Memory B cell (primary cell): ENCODE results near the gene ARHGAP1.

Experiments
- ATAC-seq: fragments of 150-1000 bp; cut with Tn5 transposase; 2 replicates; pipeline ENCODE4 v1.10.0; 2021; ENCODE audit warnings: low read depth, mild to moderate bottlenecking, moderate library complexity
- DNase-seq, 2 donors: peaks; one replicate each; pipeline ENCODE4 v3.0.0; 2022; ENCODE audit warnings: low spot score in 2 of 2
- H3K27ac Mint-ChIP-seq: one replicate; pipeline ENCODE4 v1.8.0; 2022; ENCODE audit warnings: mild to moderate bottlenecking, moderate library complexity, mixed read lengths
- H3K27me3 Mint-ChIP-seq: one replicate; pipeline ENCODE4 v1.8.0; 2022; ENCODE audit warnings: mixed read lengths
- H3K36me3 Mint-ChIP-seq: one replicate; pipeline ENCODE4 v1.8.0; 2022; ENCODE audit warnings: mild to moderate bottlenecking, mixed read lengths
- H3K4me1 Mint-ChIP-seq: one replicate; pipeline ENCODE4 v1.8.0; 2022; ENCODE audit warnings: mixed read lengths
- H3K4me3 Mint-ChIP-seq: one replicate; pipeline ENCODE4 v1.8.0; 2022; ENCODE audit warnings: mild to moderate bottlenecking, moderate library complexity, mixed read lengths
- H3K9me3 Mint-ChIP-seq: one replicate; pipeline ENCODE4 v1.8.0; 2022; ENCODE audit warnings: mixed read lengths

Gene ARHGAP1

GRCh38 chr11:46694072-46694471, 6.3 kb downstream of the ARHGAP1 start:
- DNase-seq = no peak
- no peak overlapping the region for H3K4me3 Mint-ChIP-seq
- H3K9me3 Mint-ChIP-seq = no peaks in the 10 kb centered on the region
- H3K36me3 Mint-ChIP-seq = peaks cover 14% of the 10 kb centered on the region
- ATAC-seq = no peak
- H3K27me3 Mint-ChIP-seq = no peaks in the 10 kb centered on the region
- peaks cover 9% of the 10 kb centered on the region for H3K4me1 Mint-ChIP-seq
- H3K27ac Mint-ChIP-seq = no peak overlapping the region

- ATAC-seq (no peak), DNase-seq (no peak)
- Mint-ChIP-seq H3K4me1 (peaks cover 7% of the 10 kb centered on the region), H3K27ac (no peak overlapping the region), H3K9me3 (no peaks in the 10 kb centered on the region), H3K27me3 (no peaks in the 10 kb centered on the region), H3K36me3 (peaks cover 15% of the 10 kb centered on the region), H3K4me3 (no peak overlapping the region)
Measured at GRCh38 chr11:46693597-46694012, 6.8 kb downstream of the ARHGAP1 start.

- peaks cover under 1% of the 10 kb centered on the region for H3K4me1 Mint-ChIP-seq
- no peak overlapping the region for H3K27ac Mint-ChIP-seq
- ATAC-seq = no peak
- DNase-seq = no peak
- no peaks in the 10 kb centered on the region for H3K9me3 Mint-ChIP-seq
- no peak overlapping the region for H3K4me3 Mint-ChIP-seq
- no peaks in the 10 kb centered on the region for H3K27me3 Mint-ChIP-seq
- H3K36me3 Mint-ChIP-seq = peaks cover 21% of the 10 kb centered on the region
Measured at GRCh38 chr11:46692450-46692849, 8.0 kb downstream of the ARHGAP1 start.

- ATAC-seq (no peak), DNase-seq (no peak)
- Mint-ChIP-seq H3K4me3 (no peak overlapping the region), H3K36me3 (peaks cover 26% of the 10 kb centered on the region), H3K4me1 (no peaks in the 10 kb centered on the region), H3K9me3 (no peaks in the 10 kb centered on the region), H3K27ac (no peak overlapping the region), H3K27me3 (no peaks in the 10 kb centered on the region)
Measured at GRCh38 chr11:46690702-46691101, 9.7 kb downstream of the ARHGAP1 start.

GRCh38 chr11:46686886-46687795, 13.3 kb downstream of the ARHGAP1 start:
- H3K27ac Mint-ChIP-seq = no peak overlapping the region
- H3K27me3 Mint-ChIP-seq = no peaks in the 10 kb centered on the region
- H3K4me1 Mint-ChIP-seq = no peaks in the 10 kb centered on the region
- H3K4me3 Mint-ChIP-seq = no peak overlapping the region
- H3K9me3 Mint-ChIP-seq = no peaks in the 10 kb centered on the region
- no peak for ATAC-seq
- H3K36me3 Mint-ChIP-seq = peaks cover 17% of the 10 kb centered on the region
- no peak for DNase-seq

GRCh38 chr11:46684367-46684766, 16.1 kb downstream of the ARHGAP1 start:
- Mint-ChIP-seq H3K27me3 (no peaks in the 10 kb centered on the region), H3K4me3 (no peak overlapping the region), H3K9me3 (no peaks in the 10 kb centered on the region), H3K4me1 (no peaks in the 10 kb centered on the region), H3K27ac (no peak overlapping the region), H3K36me3 (peaks cover 21% of the 10 kb centered on the region)
- DNase-seq (no peak), ATAC-seq (no peak)

DNA sequence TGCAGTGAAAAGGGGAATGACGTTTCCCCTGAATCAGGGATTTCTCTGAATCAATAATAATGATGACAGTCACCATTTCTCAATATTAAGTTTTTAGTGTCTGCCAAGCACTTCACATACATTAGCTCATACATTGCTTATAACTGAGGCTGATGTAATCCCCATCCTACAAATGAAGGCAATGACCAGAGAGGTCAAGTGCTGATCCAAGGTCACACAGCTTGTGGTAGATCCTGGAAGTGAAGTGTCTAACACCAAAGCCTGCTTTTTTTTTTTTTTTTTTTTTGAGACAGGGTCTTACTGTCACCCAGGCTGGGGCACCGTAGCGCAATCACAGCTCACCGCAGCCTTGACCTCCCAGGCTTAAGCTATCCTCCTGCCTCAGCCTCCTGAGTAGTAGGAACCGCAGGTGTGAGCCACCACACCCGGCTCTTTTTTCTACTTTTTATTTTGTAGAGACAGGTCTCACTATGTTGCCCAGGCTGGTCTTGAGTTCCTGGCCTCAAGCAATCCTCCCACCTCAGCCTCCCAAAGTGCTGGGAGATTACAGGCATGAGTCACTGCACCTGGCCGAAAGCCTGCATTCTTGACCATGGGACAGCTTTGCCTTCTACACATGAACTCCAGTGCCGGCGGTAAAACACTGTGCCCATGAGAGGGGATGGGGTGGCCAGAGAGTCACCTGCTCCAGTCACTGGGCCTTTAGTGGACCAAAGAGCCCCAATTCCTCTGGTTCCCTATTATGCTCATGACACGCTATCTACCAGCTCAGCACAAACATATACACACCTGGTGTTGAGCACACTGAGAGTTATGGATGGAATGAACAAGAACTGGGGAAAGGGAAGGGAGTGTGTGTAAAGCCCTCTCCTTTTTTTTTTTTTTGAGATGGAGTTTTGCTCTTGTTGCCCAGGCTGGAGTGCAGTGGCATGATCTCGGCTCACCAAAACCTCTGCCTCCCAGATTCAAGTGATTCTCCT, 17.4 kb downstream of the ARHGAP1 start:
- H3K36me3 Mint-ChIP-seq = peaks cover 25% of the 10 kb centered on the region

GRCh38 chr11:46681814-46682213, 18.6 kb downstream of the ARHGAP1 start:
- Mint-ChIP-seq H3K27me3 (no peaks in the 10 kb centered on the region), H3K9me3 (no peaks in the 10 kb centered on the region), H3K36me3 (peaks cover 23% of the 10 kb centered on the region), H3K27ac (no peak overlapping the region), H3K4me3 (no peak overlapping the region), H3K4me1 (peaks cover 6% of the 10 kb centered on the region)
- no peak for DNase-seq
- no peak for ATAC-seq

More for the DNA sequence above, 17.4 kb downstream of the ARHGAP1 start:
- ATAC-seq (no peak), DNase-seq (no peak)
- no peaks in the 10 kb centered on the region for H3K9me3 Mint-ChIP-seq
- no peaks in the 10 kb centered on the region for H3K4me1 Mint-ChIP-seq
- no peaks in the 10 kb centered on the region for H3K27me3 Mint-ChIP-seq
- H3K27ac Mint-ChIP-seq = no peak overlapping the region
- H3K4me3 Mint-ChIP-seq = no peak overlapping the region

DNA sequence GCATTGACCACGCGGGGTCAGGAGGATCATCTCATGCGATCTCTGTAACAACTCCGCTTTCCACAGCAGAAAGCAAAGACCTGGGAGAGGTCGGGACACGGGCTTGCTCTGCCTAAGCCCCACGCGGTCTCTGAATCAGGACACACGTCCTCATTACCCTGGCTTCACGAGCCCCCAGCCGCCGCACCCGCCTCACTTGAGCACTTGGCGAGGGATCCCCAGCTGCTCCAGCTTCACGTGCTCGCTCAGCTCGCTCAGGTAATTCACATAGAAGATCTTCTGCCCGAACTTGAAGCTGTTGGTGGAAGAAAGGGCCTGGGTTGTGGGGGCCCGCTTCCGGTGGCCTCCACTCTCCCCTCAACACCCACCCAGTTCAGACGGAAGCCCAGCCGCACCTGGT, 19.6 kb downstream of the ARHGAP1 start:
- Mint-ChIP-seq H3K27ac (no peak overlapping the region), H3K4me3 (no peak overlapping the region), H3K4me1 (peaks cover 10% of the 10 kb centered on the region), H3K9me3 (no peaks in the 10 kb centered on the region), H3K27me3 (no peaks in the 10 kb centered on the region), H3K36me3 (peaks cover 25% of the 10 kb centered on the region)
- no peak for ATAC-seq
- DNase-seq = no peak

DNA sequence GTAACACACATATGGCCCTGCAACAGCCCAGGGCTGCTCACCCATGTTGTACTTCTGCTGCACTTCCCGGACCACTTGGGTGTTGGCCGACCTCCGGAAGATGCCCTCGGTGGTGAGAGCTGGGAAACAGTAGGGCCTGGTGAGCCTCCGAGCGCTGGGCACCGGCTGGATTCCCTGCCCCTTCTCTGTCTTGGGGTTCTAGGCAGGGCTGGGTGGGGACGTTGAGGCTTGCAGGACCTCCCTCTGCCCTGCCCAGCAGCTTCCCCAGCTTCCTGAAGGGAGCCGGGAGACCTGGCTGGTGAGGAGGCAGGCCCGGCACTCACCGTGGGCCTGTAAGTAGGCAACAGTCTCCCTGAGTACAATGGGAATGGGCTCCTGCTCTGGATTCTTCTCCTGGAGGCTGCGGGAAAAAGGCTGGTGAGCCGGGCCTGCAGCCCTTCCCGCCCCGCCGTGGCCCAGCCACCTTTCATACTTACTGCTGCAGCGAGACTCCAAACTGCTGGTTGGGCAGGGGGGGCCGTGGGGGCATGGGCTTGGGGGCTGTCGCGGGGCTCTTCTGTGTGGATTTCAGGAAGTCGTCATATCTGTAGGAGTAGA, 20.2 kb downstream of the ARHGAP1 start:
- no peaks in the 10 kb centered on the region for H3K9me3 Mint-ChIP-seq
- no peak overlapping the region for H3K27ac Mint-ChIP-seq
- peaks cover 12% of the 10 kb centered on the region for H3K4me1 Mint-ChIP-seq
- DNase-seq (no peak), ATAC-seq (no peak)
- H3K27me3 Mint-ChIP-seq = no peaks in the 10 kb centered on the region
- no peak overlapping the region for H3K4me3 Mint-ChIP-seq
- peaks cover 25% of the 10 kb centered on the region for H3K36me3 Mint-ChIP-seq

- DNase-seq (no peak), ATAC-seq (no peak)
- Mint-ChIP-seq H3K9me3 (no peaks in the 10 kb centered on the region), H3K27me3 (no peaks in the 10 kb centered on the region), H3K4me1 (peaks cover 17% of the 10 kb centered on the region), H3K27ac (no peak overlapping the region), H3K36me3 (peaks cover 25% of the 10 kb centered on the region), H3K4me3 (no peak overlapping the region)
Measured at GRCh38 chr11:46679241-46680163, 20.9 kb downstream of the ARHGAP1 start.

DNA sequence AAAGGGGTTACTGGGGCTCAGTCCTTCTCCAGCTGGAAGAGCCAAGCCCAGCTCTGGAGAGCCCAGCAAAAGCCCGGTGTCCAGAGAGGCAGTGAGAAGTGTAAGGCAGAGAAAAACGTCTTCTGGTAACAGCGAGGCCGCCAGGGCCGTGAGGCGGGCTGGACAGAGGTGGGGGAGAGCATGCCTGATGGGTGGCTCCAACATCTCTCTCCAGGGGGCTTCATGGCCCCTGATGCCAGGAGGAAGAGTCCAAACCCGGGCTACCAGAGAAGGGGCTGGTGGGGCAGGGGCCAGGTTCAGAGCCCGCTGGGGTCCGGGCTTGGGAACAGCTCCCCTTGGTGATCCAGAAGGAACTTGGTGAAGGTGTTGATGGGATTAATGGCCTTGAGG, 21.7 kb downstream of the ARHGAP1 start:
- H3K27me3 Mint-ChIP-seq = no peaks in the 10 kb centered on the region
- H3K9me3 Mint-ChIP-seq = no peaks in the 10 kb centered on the region
- no peak for DNase-seq
- H3K36me3 Mint-ChIP-seq = peaks cover 25% of the 10 kb centered on the region
- H3K4me3 Mint-ChIP-seq = no peak overlapping the region
- no peak overlapping the region for H3K27ac Mint-ChIP-seq
- H3K4me1 Mint-ChIP-seq = peaks cover 20% of the 10 kb centered on the region
- no peak for ATAC-seq
